ENCODE data around the gene TJAP1. TPM values are rescaled to one million over a fixed set of nuclear protein-coding genes. Genes with fewer than 3 reads are reported as not detected.

Gene TJAP1
- total RNA-seq, 1 experiment from 2014 or later = 78.9 TPM

DNA sequence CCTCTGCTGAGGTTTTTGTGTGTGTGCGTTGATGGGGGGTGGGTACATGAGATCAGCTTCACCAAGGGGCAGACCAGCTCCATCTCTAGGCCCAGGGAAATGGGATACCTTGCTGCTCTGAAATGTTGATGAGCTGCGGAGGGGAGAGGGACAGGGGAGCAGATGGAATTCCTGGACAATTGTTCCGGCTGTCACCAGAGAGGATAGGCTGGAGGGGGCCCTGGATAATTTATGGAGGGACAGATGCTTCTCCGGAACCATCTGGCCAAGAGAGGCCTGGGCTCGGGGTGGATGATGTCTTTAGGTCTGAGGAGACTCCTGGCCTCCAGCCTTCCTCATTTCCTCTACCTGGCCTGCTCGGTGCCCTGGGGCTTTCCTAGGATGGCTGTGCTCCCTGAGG, 1.9 kb upstream of the TJAP1 start:
- Mint-ChIP-seq H3K27ac (ENCODE audit: low read depth, unreplicated experiment) (no peak overlapping the region), H3K4me1 (ENCODE audit: insufficient read depth, unreplicated experiment) (peaks cover 10% of the 10 kb centered on the region), H3K9me3 (ENCODE audit: unreplicated experiment) (no peaks in the 10 kb centered on the region), H3K27me3 (ENCODE audit: insufficient read depth, unreplicated experiment) (no peaks in the 10 kb centered on the region), H3K36me3 (ENCODE audit: insufficient read depth, unreplicated experiment) (peaks cover 15% of the 10 kb centered on the region), H3K4me3 (ENCODE audit: unreplicated experiment) (no peak overlapping the region)
- ChIA-PET CTCF (interaction anchor here (0.5 to 0.6 kb wide), 2 partner anchors 759 to 762 kb away, joined by 4 read pairs; no protein-coding TSS in a partner anchor), POLR2A (interaction anchor here (0.6 to 11.7 kb wide), 3 partner anchors 19 to 106 kb away, joined by 3 to 209 read pairs (median 4); partner anchors contain the start of gene ZNF318)
- intact Hi-C loops (cut with micrococcal nuclease) = no loop called here
- TF ChIP-seq, protein P1, sequence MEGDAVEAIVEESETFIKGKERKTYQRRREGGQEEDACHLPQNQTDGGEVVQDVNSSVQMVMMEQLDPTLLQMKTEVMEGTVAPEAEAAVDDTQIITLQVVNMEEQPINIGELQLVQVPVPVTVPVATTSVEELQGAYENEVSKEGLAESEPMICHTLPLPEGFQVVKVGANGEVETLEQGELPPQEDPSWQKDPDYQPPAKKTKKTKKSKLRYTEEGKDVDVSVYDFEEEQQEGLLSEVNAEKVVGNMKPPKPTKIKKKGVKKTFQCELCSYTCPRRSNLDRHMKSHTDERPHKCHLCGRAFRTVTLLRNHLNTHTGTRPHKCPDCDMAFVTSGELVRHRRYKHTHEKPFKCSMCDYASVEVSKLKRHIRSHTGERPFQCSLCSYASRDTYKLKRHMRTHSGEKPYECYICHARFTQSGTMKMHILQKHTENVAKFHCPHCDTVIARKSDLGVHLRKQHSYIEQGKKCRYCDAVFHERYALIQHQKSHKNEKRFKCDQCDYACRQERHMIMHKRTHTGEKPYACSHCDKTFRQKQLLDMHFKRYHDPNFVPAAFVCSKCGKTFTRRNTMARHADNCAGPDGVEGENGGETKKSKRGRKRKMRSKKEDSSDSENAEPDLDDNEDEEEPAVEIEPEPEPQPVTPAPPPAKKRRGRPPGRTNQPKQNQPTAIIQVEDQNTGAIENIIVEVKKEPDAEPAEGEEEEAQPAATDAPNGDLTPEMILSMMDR (IDR thresholded peaks at IDR 0.05; ENCODE audit: unreplicated experiment) = no peak
- BruUV-seq (replicated peaks) = no TSS peak
- no peak for DNase-seq (ENCODE audit: unreplicated experiment)

DNA sequence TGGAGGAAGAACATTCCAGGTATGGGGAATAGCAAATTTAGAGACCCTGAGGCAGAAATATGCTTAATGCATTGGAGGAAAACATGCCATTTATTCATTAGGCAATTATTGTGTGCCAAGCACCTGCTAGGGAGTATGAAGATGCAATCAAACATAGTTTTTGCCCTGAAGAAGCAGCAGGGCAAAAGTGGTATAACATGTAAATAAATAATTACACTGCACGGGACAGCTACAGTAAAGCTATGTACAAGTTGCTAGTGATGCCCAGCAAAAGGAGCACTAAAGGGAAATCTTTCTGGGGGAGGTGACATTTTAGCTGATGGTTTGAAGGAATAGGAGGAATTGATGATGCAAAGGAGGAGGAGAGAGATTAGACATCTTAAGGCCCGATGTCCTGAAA, 624 bp upstream of the TJAP1 start:
- Mint-ChIP-seq H3K36me3 (ENCODE audit: insufficient read depth, unreplicated experiment) (peaks cover 17% of the 10 kb centered on the region), H3K27me3 (ENCODE audit: insufficient read depth, unreplicated experiment) (no peaks in the 10 kb centered on the region), H3K9me3 (ENCODE audit: unreplicated experiment) (no peaks in the 10 kb centered on the region), H3K4me3 (ENCODE audit: unreplicated experiment) (peak overlapping the region; percentile 86), H3K4me1 (ENCODE audit: insufficient read depth, unreplicated experiment) (peaks cover 20% of the 10 kb centered on the region), H3K27ac (ENCODE audit: low read depth, unreplicated experiment) (peak overlapping the region; percentile 97)
- CTCF ChIA-PET = interaction anchor here (0.7 to 1.8 kb wide), 3 partner anchors 13 to 298 kb away, joined by 3 to 5 read pairs (median 4); no protein-coding TSS in a partner anchor
- BruUV-seq (replicated peaks) = no TSS peak
- TF ChIP-seq, protein P1 (IDR thresholded peaks at IDR 0.05; ENCODE audit: unreplicated experiment) = no peak
- POLR2A ChIA-PET = interaction anchor here (0.6 to 11.7 kb wide), 10 partner anchors 12 to 418 kb away, joined by 3 to 209 read pairs (median 4); partner anchors contain the start of genes DLK2, MRPL2 and ZNF318
- no peak for DNase-seq (ENCODE audit: unreplicated experiment)
- intact Hi-C loops (cut with micrococcal nuclease) = no loop called here

DNA sequence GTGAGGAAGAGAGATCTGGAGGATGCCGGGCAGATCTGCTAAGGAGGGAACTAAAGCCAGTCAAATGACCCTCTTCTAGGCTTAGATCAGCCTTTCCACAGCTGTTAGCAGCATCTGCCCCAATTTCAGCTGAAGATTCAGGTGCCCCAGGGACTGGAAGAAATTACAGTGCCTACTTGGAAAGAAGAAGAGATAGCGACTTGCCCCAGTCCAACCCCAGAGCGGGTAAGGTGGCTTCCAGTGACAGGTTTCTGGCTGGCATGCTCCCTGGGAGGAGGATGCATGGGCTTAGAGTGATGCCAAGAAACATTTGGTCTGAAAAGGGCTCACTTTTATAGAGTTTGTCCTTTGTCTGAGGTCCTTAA, 620 bp downstream of the TJAP1 start:
- TF ChIP-seq, protein P1 (IDR thresholded peaks at IDR 0.05; ENCODE audit: unreplicated experiment) = no peak
- POLR2A ChIA-PET = interaction anchor here (0.6 to 11.7 kb wide), 14 partner anchors 15 to 109 kb away, joined by 3 to 209 read pairs (median 5); partner anchors contain the start of genes DLK2, LRRC73, POLR1C and YIPF3
- intact Hi-C loops (cut with micrococcal nuclease) = no loop called here
- Mint-ChIP-seq H3K27me3 (ENCODE audit: insufficient read depth, unreplicated experiment) (no peaks in the 10 kb centered on the region), H3K27ac (ENCODE audit: low read depth, unreplicated experiment) (peak overlapping the region; percentile 97), H3K9me3 (ENCODE audit: unreplicated experiment) (no peaks in the 10 kb centered on the region), H3K4me1 (ENCODE audit: insufficient read depth, unreplicated experiment) (peaks cover 29% of the 10 kb centered on the region), H3K36me3 (ENCODE audit: insufficient read depth, unreplicated experiment) (peaks cover 24% of the 10 kb centered on the region), H3K4me3 (ENCODE audit: unreplicated experiment) (peak overlapping the region; percentile 86)
- CTCF ChIA-PET = interaction anchor here (1.8 to 4.2 kb wide), 2 partner anchors 17 to 20 kb away, joined by 4 to 36 read pairs; no protein-coding TSS in a partner anchor
- DNase-seq (ENCODE audit: unreplicated experiment) = no peak
- TSS peak; percentile 35 for BruUV-seq (replicated peaks)

DNA sequence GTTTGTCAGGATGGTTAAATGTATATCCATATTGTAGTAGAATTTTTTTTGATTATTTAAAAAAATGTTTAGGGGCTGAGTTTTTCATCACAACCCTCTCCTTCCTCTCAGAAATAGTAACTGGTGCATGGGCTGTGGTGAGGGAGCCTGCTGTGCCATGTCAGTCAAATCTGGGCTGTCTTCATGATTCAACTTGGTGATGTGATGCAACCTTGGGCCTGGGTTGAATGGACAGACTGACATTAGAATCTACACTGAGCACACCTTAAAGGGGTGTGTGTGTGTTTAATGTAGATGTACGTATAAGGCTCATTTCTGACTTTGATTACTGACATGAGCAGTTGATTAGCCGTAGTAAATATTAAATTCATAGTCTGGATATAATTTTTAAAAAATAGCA, 3.7 kb downstream of the TJAP1 start:
- BruUV-seq (replicated peaks) = TSS peak; percentile 97
- CTCF ChIA-PET = interaction anchor here (0.7 to 4.2 kb wide), 4 partner anchors 14 to 26 kb away, joined by 3 to 36 read pairs (median 9); partner anchors contain the start of gene DLK2
- POLR2A ChIA-PET = interaction anchor here (0.7 to 11.7 kb wide), 7 partner anchors 11 to 112 kb away, joined by 3 to 209 read pairs (median 4); partner anchors contain the start of genes ABCC10 and ZNF318
- H3K27me3 Mint-ChIP-seq (ENCODE audit: insufficient read depth, unreplicated experiment) = no peaks in the 10 kb centered on the region
- TF ChIP-seq, protein P1 (IDR thresholded peaks at IDR 0.05; ENCODE audit: unreplicated experiment) = no peak
- H3K4me3 Mint-ChIP-seq (ENCODE audit: unreplicated experiment) = peak overlapping the region; percentile 54
- peaks cover 29% of the 10 kb centered on the region for H3K4me1 Mint-ChIP-seq (ENCODE audit: insufficient read depth, unreplicated experiment)
- peaks cover 45% of the 10 kb centered on the region for H3K36me3 Mint-ChIP-seq (ENCODE audit: insufficient read depth, unreplicated experiment)
- intact Hi-C loops (cut with micrococcal nuclease) = loop anchor here (2.0 kb wide), 1 partner anchor 16 kb away; no protein-coding TSS in a partner anchor
- peak; percentile 91 for DNase-seq (ENCODE audit: unreplicated experiment)
- peak overlapping the region; percentile 85 for H3K27ac Mint-ChIP-seq (ENCODE audit: low read depth, unreplicated experiment)
- no peaks in the 10 kb centered on the region for H3K9me3 Mint-ChIP-seq (ENCODE audit: unreplicated experiment)
